DND-41 (cell line): ENCODE results near the gene METRN.

Source experiments
- CTCF ChIP-seq: IDR thresholded peaks from 2 replicates; pipeline ENCODE4 v1.5.1; 2012; ENCODE audit warnings: borderline replicate concordance, low read length, moderate library complexity, mild to moderate bottlenecking; ENCODE audit not compliant: poor library complexity, severe bottlenecking; ENCODE audit errors: extremely low read depth
- EZH2 ChIP-seq: IDR thresholded peaks from 3 replicates; pipeline ENCODE4 v1.6.1; 2012; ENCODE audit warnings: borderline replicate concordance, low read depth, mild to moderate bottlenecking, moderate library complexity, low read length, inconsistent platforms; ENCODE audit not compliant: severe bottlenecking

GRCh38 chr16:672371-672770 lies 42.5 kb upstream of the METRN start:
- TF ChIP-seq EZH2 (no peak), CTCF (no peak)
